NT2/D1 (cell line): ENCODE results near the gene IGSF8.

Source experiments
- SUZ12 ChIP-seq: IDR thresholded peaks from 2 replicates; pipeline ENCODE4 v1.6.1; 2011; ENCODE audit not compliant: insufficient read length, insufficient read depth; ENCODE audit errors: extremely low read depth
- YY1 ChIP-seq: IDR thresholded peaks from 2 replicates; pipeline ENCODE4 v1.6.1; 2011; ENCODE audit not compliant: insufficient read length, insufficient read depth
- ZNF274 ChIP-seq: IDR thresholded peaks from 2 replicates; pipeline ENCODE4 v1.6.1; 2011; ENCODE audit warnings: mild to moderate bottlenecking, low read depth, low read length

DNA sequence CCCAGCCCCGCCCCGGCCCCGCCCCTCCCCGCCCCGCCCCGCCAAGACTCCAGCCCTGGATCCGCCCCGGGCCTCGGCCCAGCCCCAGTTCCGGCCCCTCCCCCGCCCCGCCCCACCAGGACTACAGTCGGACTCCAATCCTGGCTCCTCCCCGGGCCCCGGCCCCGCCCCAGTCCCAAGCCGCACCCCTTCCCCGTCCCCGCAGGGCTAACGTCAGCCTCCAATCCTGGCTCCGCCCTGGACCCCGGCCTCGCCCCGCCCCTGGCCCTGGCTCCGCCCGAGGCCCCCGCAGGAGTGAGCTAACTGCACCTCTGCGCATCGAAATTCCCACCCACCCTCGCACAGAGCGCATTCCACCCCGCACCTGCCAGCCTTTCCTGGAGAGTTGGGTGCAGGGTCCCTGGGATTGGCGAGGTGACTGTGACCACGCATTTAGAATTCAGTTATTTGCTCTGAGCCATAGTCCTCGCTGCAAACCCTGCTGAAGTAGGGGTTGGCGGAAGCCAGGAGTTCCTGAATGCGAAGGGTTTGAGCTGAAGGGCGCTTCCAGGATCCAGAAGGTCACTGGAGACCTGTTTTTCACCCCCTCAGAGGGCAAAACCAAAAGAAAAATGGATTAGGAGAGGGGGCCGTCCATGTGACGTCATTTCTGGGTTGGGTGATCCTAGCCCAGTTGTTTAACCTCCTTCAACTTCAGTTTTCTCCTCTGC lies 588 bp upstream of the IGSF8 start:
- TF ChIP-seq SUZ12: no peak
- no peak for TF ChIP-seq YY1
- TF ChIP-seq ZNF274: no peak
